IMR-90 (cell line): Measurements from ENCODE around the gene TCF7L1. TPM values are rescaled to one million over a fixed set of nuclear protein-coding genes. Genes with fewer than 3 reads are reported as not detected.

ENCODE experiments used
- ATAC-seq: fragments of 200-7000 bp; cut with Tn5 transposase; 2 replicates; pipeline ENCODE4 v1.9.1; 2020; ENCODE audit warnings: low read depth, mild to moderate bottlenecking, moderate library complexity
- BruUV-seq: library from RNA; stranded (reverse); fragments of 400-500 nt; replicated peaks from 2 replicates; lab custom pipeline; 2021; lab: Mats Ljungman, UMichigan
- CTCF ChIA-PET: fragments of 300-600 bp; formaldehyde crosslinking; extraction: SDS; loops from one replicate; lab custom pipeline; 2021; ENCODE audit warnings: antibody characterized with exemption; lab: Yijun Ruan, JAX
- POLR2A ChIA-PET: fragments of 300-600 bp; sonication (Branson Sonifier 250); formaldehyde crosslinking; loops from one replicate; lab custom pipeline; 2022; ENCODE audit warnings: antibody characterized with exemption; ENCODE audit not compliant: unreplicated experiment; lab: Charles Lee
- DNase-seq: peaks from one replicate; pipeline ENCODE4 v3.0.0; 2013
- H2AFZ ChIP-seq: replicated peaks from 2 replicates; pipeline ENCODE3; 2013; ENCODE audit warnings: low read length, mild to moderate bottlenecking; ENCODE audit not compliant: poor library complexity
- H2AK5ac ChIP-seq: 2 replicates; pipeline ENCODE4 v1.6.1; 2013; ENCODE audit warnings: low read depth, low read length, inconsistent platforms
- H2AK9ac ChIP-seq: replicated peaks from 2 replicates; pipeline ENCODE3; 2013; ENCODE audit warnings: mild to moderate bottlenecking, low read depth, low read length, moderate library complexity; ENCODE audit not compliant: poor library complexity
- H2BK120ac ChIP-seq: 2 replicates; pipeline ENCODE4 v1.6.1; 2013; ENCODE audit warnings: low read depth, low read length, inconsistent platforms
- H2BK15ac ChIP-seq: 3 replicates; pipeline ENCODE4 v1.6.1; 2013; ENCODE audit warnings: low read depth, low read length, inconsistent platforms
- H2BK20ac ChIP-seq: 2 replicates; pipeline ENCODE4 v1.6.1; 2013; ENCODE audit warnings: low read depth, mild to moderate bottlenecking, inconsistent platforms, low read length, moderate library complexity
- H2BK5ac ChIP-seq: 2 replicates; pipeline ENCODE4 v1.6.1; 2013; ENCODE audit warnings: mild to moderate bottlenecking, low read depth, low read length, inconsistent platforms; ENCODE audit not compliant: poor library complexity, severe bottlenecking
- H3K14ac ChIP-seq: replicated peaks from 2 replicates; pipeline ENCODE4 v1.6.1; 2013; ENCODE audit warnings: low read depth, low read length, inconsistent platforms
- H3K18ac ChIP-seq: 2 replicates; pipeline ENCODE4 v1.6.1; 2013; ENCODE audit warnings: low read depth, low read length, control low read depth
- H3K23ac ChIP-seq: 2 replicates; pipeline ENCODE4 v1.6.1; 2013; ENCODE audit warnings: low read depth, low read length, inconsistent platforms
- H3K27ac ChIP-seq: 2 replicates; pipeline ENCODE4 v1.5.1; 2013; ENCODE audit warnings: mild to moderate bottlenecking, control low read depth, low read length; ENCODE audit not compliant: insufficient read depth
- H3K27me3 ChIP-seq: 2 replicates; pipeline ENCODE4 v1.6.1; 2013; ENCODE audit warnings: low read length; ENCODE audit not compliant: control insufficient read depth, insufficient read depth
- H3K36me3 ChIP-seq: 2 replicates; pipeline ENCODE4 v1.6.1; 2013; ENCODE audit warnings: low read length, mixed read lengths; ENCODE audit not compliant: control insufficient read depth, insufficient read depth
- H3K4ac ChIP-seq: 2 replicates; pipeline ENCODE4 v1.6.1; 2013; ENCODE audit warnings: low read depth, low read length, inconsistent platforms
- H3K4me1 ChIP-seq: 2 replicates; pipeline ENCODE4 v1.6.1; 2013; ENCODE audit warnings: low read length, mixed read lengths; ENCODE audit not compliant: control insufficient read depth, insufficient read depth
- H3K4me2 ChIP-seq: 2 replicates; pipeline ENCODE4 v1.6.1; 2013; ENCODE audit warnings: low read depth, mild to moderate bottlenecking, control low read depth, low read length, moderate library complexity
- H3K4me3 ChIP-seq: 2 replicates; pipeline ENCODE4 v1.5.1; 2013; ENCODE audit warnings: low read depth, mild to moderate bottlenecking, control low read depth, low read length, moderate library complexity; ENCODE audit not compliant: insufficient read depth
- H3K56ac ChIP-seq: 2 replicates; pipeline ENCODE4 v1.6.1; 2013; ENCODE audit warnings: low read length, inconsistent platforms; ENCODE audit not compliant: insufficient read depth; ENCODE audit errors: extremely low read depth
- H3K79me1 ChIP-seq, 2 experiments: 2 replicates each; pipeline ENCODE4 v1.6.1; 2013; ENCODE audit warnings: low read length in 2 of 2, inconsistent platforms in 1 of 2, low read depth in 1 of 2
- H3K9ac ChIP-seq: 2 replicates; pipeline ENCODE4 v1.6.1; 2013; ENCODE audit warnings: low read depth, low read length, control low read depth
- H3K9me1 ChIP-seq: 2 replicates; pipeline ENCODE4 v1.6.1; 2013; ENCODE audit warnings: low read length, inconsistent platforms; ENCODE audit not compliant: insufficient read depth
- H3K9me3 ChIP-seq: 2 replicates; pipeline ENCODE4 v1.6.1; 2013; ENCODE audit warnings: low read length; ENCODE audit not compliant: control insufficient read depth, insufficient read depth
- H4K20me1 ChIP-seq: 2 replicates; pipeline ENCODE4 v1.6.1; 2013; ENCODE audit warnings: low read length, inconsistent platforms; ENCODE audit not compliant: insufficient read depth
- H4K5ac ChIP-seq: 2 replicates; pipeline ENCODE4 v1.6.1; 2013; ENCODE audit warnings: mild to moderate bottlenecking, low read depth, low read length, control low read depth
- H4K8ac ChIP-seq, 2 experiments: 2 replicates each; pipeline ENCODE4 v1.6.1; 2013; ENCODE audit warnings: low read depth in 2 of 2, low read length in 2 of 2, control low read depth in 1 of 2, inconsistent platforms in 1 of 2
- H4K91ac ChIP-seq: 2 replicates; pipeline ENCODE4 v1.6.1; 2013; ENCODE audit warnings: low read depth, low read length, inconsistent platforms; ENCODE audit not compliant: insufficient read depth
- BHLHE40 ChIP-seq: fragments of 150-350 bp; IDR thresholded peaks from 2 replicates; pipeline ENCODE4 v1.6.1; 2016; ENCODE audit warnings: mild to moderate bottlenecking, low read depth, low read length
- CEBPB ChIP-seq: IDR thresholded peaks from 2 replicates; pipeline ENCODE4 v1.6.1; 2012; ENCODE audit warnings: low read depth, low read length, improper control_type of control experiment
- CHD1 ChIP-seq: IDR thresholded peaks from 2 replicates; pipeline ENCODE4 v1.6.1; 2012; ENCODE audit warnings: low read depth, low read length, improper control_type of control experiment
- CTCF ChIP-seq: conservative IDR thresholded peaks from 2 replicates; pipeline ENCODE4 v1.5.1; 2012; ENCODE audit warnings: mild to moderate bottlenecking, low read depth, low read length, improper control_type of control experiment
- MAFK ChIP-seq: IDR thresholded peaks from 2 replicates; pipeline ENCODE4 v1.6.1; 2012; ENCODE audit warnings: low read depth, low read length, improper control_type of control experiment
- MAZ ChIP-seq: IDR thresholded peaks from 2 replicates; pipeline ENCODE4 v1.6.1; 2012; ENCODE audit warnings: low read depth, mild to moderate bottlenecking, low read length, improper control_type of control experiment, moderate library complexity, borderline replicate concordance
- MXI1 ChIP-seq: IDR thresholded peaks from 2 replicates; pipeline ENCODE4 v1.6.1; 2012; ENCODE audit warnings: low read depth, mild to moderate bottlenecking, low read length, moderate library complexity, borderline replicate concordance
- POLR2A ChIP-seq: IDR thresholded peaks from 2 replicates; pipeline ENCODE4 v1.6.1; 2012; ENCODE audit warnings: mild to moderate bottlenecking, low read depth, low read length
- RAD21 ChIP-seq: IDR thresholded peaks from 2 replicates; pipeline ENCODE4 v1.6.1; 2012; ENCODE audit warnings: low read length, improper control_type of control experiment
- RFX5 ChIP-seq: IDR thresholded peaks from 2 replicates; pipeline ENCODE4 v1.8.0; 2012; ENCODE audit warnings: low read depth, mild to moderate bottlenecking, low read length, moderate library complexity
- SMC3 ChIP-seq: fragments of 150-350 bp; IDR thresholded peaks from 2 replicates; pipeline ENCODE4 v1.6.1; 2016; ENCODE audit warnings: low read depth, mild to moderate bottlenecking, antibody characterized with exemption, low read length, moderate library complexity
- USF2 ChIP-seq: fragments of 150-350 bp; IDR thresholded peaks from 2 replicates; pipeline ENCODE4 v1.6.1; 2017; ENCODE audit warnings: mild to moderate bottlenecking, antibody characterized with exemption, low read length, low read depth
- WGBS, 2 experiments: methylation state at CpG; one replicate each; pipeline versions ENCODE4 v1.1.5 to v1.1.7; 2013; ENCODE audit warnings: missing lambda C conversion rate in 2 of 2; ENCODE audit not compliant: insufficient read length in 1 of 2; ENCODE audit errors: extremely low coverage in 2 of 2; 5-methylcytosine and 5-hydroxymethylcytosine counted together
- dilution Hi-C: fragments of 300-500 bp; cut with HindIII; formaldehyde crosslinking; loops from one replicate; pipeline ENCODE4 v1.14.3; 2018; ENCODE audit warnings: low sequenced_read_pairs; ENCODE audit not compliant: unreplicated experiment
- in situ Hi-C: fragments of 300-500 bp; cut with MboI; formaldehyde crosslinking; loops from 3 replicates; pipeline ENCODE4 v1.14.3; 2019; ENCODE audit warnings: low sequenced_read_pairs, inconsistent platforms, mixed read lengths
- intact Hi-C: fragments of 100-400 bp; cut with micrococcal nuclease; formaldehyde crosslinking; loops from 2 replicates; pipeline ENCODE4 v1.10.0; 2022
- polyA plus RNA-seq, 3 experiments: library from polyadenylated mRNA; depleted of rRNA; stranded (reverse); fragments of >200 nt; gene quantifications; 2 replicates each; pipeline ENCODE4 v1.2.3, GENCODE V29; 2012; ENCODE audit warnings: low replicate concordance in 1 of 3
- total RNA-seq: library from RNA; depleted of rRNA; stranded (reverse); fragments of >200 nt; gene quantifications from 2 replicates; pipeline ENCODE4 v1.2.3, GENCODE V29; 2012

TCF7L1 gene
- total and polyA plus RNA-seq, 2 of the 4 experiments (the other 2 are of a cell fraction), result 0.72 to 11.1 TPM

- no peak overlapping the region for H3K18ac ChIP-seq
- intact Hi-C loops, result no loop called here
These were observed 3.3 kb upstream of the TCF7L1 start for GRCh38 chr2:85129861-85130260.

More at GRCh38 chr2:85129861-85130260, 3.3 kb upstream of the TCF7L1 start:
- ChIA-PET CTCF (interaction anchor here (0.7 to 1.3 kb wide), 2 partner anchors 34 to 64 kb away, joined by 3 to 4 read pairs; no protein-coding TSS in a partner anchor), POLR2A (interaction anchor here (0.6 kb wide), 1 partner anchor 624 kb away, joined by 9 read pairs; no protein-coding TSS in a partner anchor)
- Histone ChIP-seq H2AK5ac (no peak overlapping the region), H2AK9ac (no peak overlapping the region), H4K91ac (no peak overlapping the region), H2AFZ (no peak overlapping the region), H3K9me3 (no peaks in the 10 kb centered on the region), H3K27me3 (no peaks in the 10 kb centered on the region), H2BK20ac (no peak overlapping the region), H3K4me2 (no peak overlapping the region), H3K36me3 (no peaks in the 10 kb centered on the region), H3K14ac (no peak overlapping the region), H3K4me1 (peaks cover under 1% of the 10 kb centered on the region; the same call in 1 of the 2 replicates), H3K23ac (no peak overlapping the region), H2BK120ac (no peak overlapping the region), H2BK15ac (no peak overlapping the region), H3K4ac (no peak overlapping the region), H3K9ac (no peak overlapping the region), H3K27ac (no peak overlapping the region), H3K9me1 (no peaks in the 10 kb centered on the region), H4K8ac (no peak overlapping the region), H3K56ac (no peak overlapping the region), H2BK5ac (no peak overlapping the region), H4K20me1 (peaks cover 3% of the 10 kb centered on the region; the same call in 1 of the 2 replicates), H3K79me1 (peaks cover 0 to 20% of the 10 kb centered on the region in 2 experiments; a peak in 3 of 4 replicates), H3K4me3 (no peak overlapping the region), H4K5ac (no peak overlapping the region)
- DNase-seq (no peak), ATAC-seq (no peak)
- no CpG with 5 or more reads among the region's 3 CpGs for WGBS, 2 experiments
- BruUV-seq, result no TSS peak
- no peak for TF ChIP-seq RFX5
- no peak for TF ChIP-seq CTCF
- no peak for TF ChIP-seq CHD1
- TF ChIP-seq MXI1, result no peak
- TF ChIP-seq BHLHE40, result no peak
- TF ChIP-seq MAZ, result no peak
- TF ChIP-seq USF2, result no peak
- TF ChIP-seq CEBPB, result no peak
- TF ChIP-seq POLR2A, result no peak
- no peak for TF ChIP-seq RAD21
- no peak for TF ChIP-seq SMC3
- TF ChIP-seq MAFK, result no peak
- in situ Hi-C loops (loop anchor here (5.0 kb wide), 1 partner anchor 157 kb away; no protein-coding TSS in a partner anchor), dilution Hi-C loops (no loop called here)
